ENCODE results near the gene ASCC1. TPM values are rescaled to one million over a fixed set of nuclear protein-coding genes. Genes with fewer than 3 reads are reported as not detected.

ASCC1 gene
- total and polyA plus RNA-seq, 8 donors, result 5.4 to 26.0 (median 16.0) TPM

- Histone ChIP-seq H3K9me3 (no peaks in the 10 kb centered on the region), H3K36me3 (peaks cover 0 to 6% (median 0%) of the 10 kb centered on the region in 3 donors), H3K27ac (no peak overlapping the region), H3K27me3 (no peaks in the 10 kb centered on the region), H3K4me3 (no peak overlapping the region), H3K4me1 (no peaks in the 10 kb centered on the region)
- TF ChIP-seq CTCF (IDR thresholded peaks at IDR 0.05), result no peak
- intact Hi-C loops (cut with DNase I), result no loop called here
- ATAC-seq (no peak), FAIRE-seq (no peak), DNase-seq (no peak)
Measured at GRCh38 chr10:72174297-72174662, 41.8 kb downstream of the ASCC1 start.

GRCh38 chr10:72173619-72174296, 42.3 kb downstream of the ASCC1 start:
- WGBS, 2 donors, result 84 to 86% methylated on average over 7 of the region's 7 CpGs
- DNase-seq (no peak), FAIRE-seq (no peak), ATAC-seq (peak in 1 of 4 donors; percentile 36)
- Histone ChIP-seq H3K27me3 (no peaks in the 10 kb centered on the region), H3K9me3 (no peaks in the 10 kb centered on the region), H3K4me1 (no peaks in the 10 kb centered on the region), H3K27ac (no peak overlapping the region), H3K36me3 (peaks cover 0 to 6% (median 0%) of the 10 kb centered on the region in 3 donors), H3K4me3 (no peak overlapping the region)
- TF ChIP-seq CTCF (IDR thresholded peaks at IDR 0.05), result no peak
- intact Hi-C loops (cut with DNase I), result no loop called here

GRCh38 chr10:72173262-72173618, 42.8 kb downstream of the ASCC1 start:
- no peaks in the 10 kb centered on the region for H3K9me3 ChIP-seq
- intact Hi-C loops (cut with DNase I), result no loop called here
- H3K4me3 ChIP-seq, result no peak overlapping the region
- DNase-seq (no peak), ATAC-seq (no peak), FAIRE-seq (no peak)
- 91 to 92% methylated on average over 3 of the region's 3 CpGs for WGBS, 2 donors
- no peaks in the 10 kb centered on the region for H3K4me1 ChIP-seq
- no peak overlapping the region for H3K27ac ChIP-seq
- peaks cover 0 to 6% (median 0%) of the 10 kb centered on the region in 3 donors for H3K36me3 ChIP-seq
- no peak for TF ChIP-seq CTCF (IDR thresholded peaks at IDR 0.05)
- no peaks in the 10 kb centered on the region for H3K27me3 ChIP-seq

- FAIRE-seq, result no peak
Measured at GRCh38 chr10:72171175-72171630, 44.9 kb downstream of the ASCC1 start.

More at GRCh38 chr10:72171175-72171630, 44.9 kb downstream of the ASCC1 start:
- 79 to 85% methylated on average over 7 of the region's 7 CpGs for WGBS, 2 donors
- Histone ChIP-seq H3K9me3 (no peaks in the 10 kb centered on the region), H3K27ac (no peak overlapping the region), H3K36me3 (no peaks in the 10 kb centered on the region), H3K4me3 (no peak overlapping the region), H3K4me1 (no peaks in the 10 kb centered on the region), H3K27me3 (no peaks in the 10 kb centered on the region)
- no peak for TF ChIP-seq CTCF (IDR thresholded peaks at IDR 0.05)
- DNase-seq, result no peak
- ATAC-seq, result peak; percentile 55 to 83 (median 74)
- intact Hi-C loops (cut with DNase I), result no loop called here

Data from pancreas (tissue), 10 donors.